ENCODE data around the gene JAKMIP1. TPM values are rescaled to one million over a fixed set of nuclear protein-coding genes. Genes with fewer than 3 reads are reported as not detected.

Gene JAKMIP1
- total RNA-seq, 1 experiment from 2014 or later = not detected

GRCh38 chr4:6183740-6184139 lies 16.6 kb downstream of the JAKMIP1 start:
- Mint-ChIP-seq H3K36me3 (ENCODE audit: insufficient read depth, unreplicated experiment) (peaks cover 6% of the 10 kb centered on the region), H3K4me1 (ENCODE audit: insufficient read depth, unreplicated experiment) (no peaks in the 10 kb centered on the region), H3K9me3 (ENCODE audit: unreplicated experiment) (peaks cover 25% of the 10 kb centered on the region), H3K27me3 (ENCODE audit: insufficient read depth, unreplicated experiment) (no peaks in the 10 kb centered on the region), H3K27ac (ENCODE audit: low read depth, unreplicated experiment) (no peak overlapping the region), H3K4me3 (ENCODE audit: unreplicated experiment) (no peak overlapping the region)
- CTCF ChIA-PET = interaction anchor here (0.5 to 0.6 kb wide), 2 partner anchors 67 to 1608 kb away, joined by 3 to 4 read pairs; no protein-coding TSS in a partner anchor
- POLR2A ChIA-PET = no interaction called here
- no peak for DNase-seq (ENCODE audit: unreplicated experiment)
- no peak for TF ChIP-seq CTCF (IDR thresholded peaks at IDR 0.05; ENCODE audit: unreplicated experiment)
- intact Hi-C loops (cut with micrococcal nuclease) = no loop called here
- BruUV-seq (replicated peaks) = no TSS peak

- ChIA-PET CTCF (interaction anchor here (0.6 kb wide), 1 partner anchor 27 kb away, joined by 4 read pairs; no protein-coding TSS in a partner anchor), POLR2A (no interaction called here)
- intact Hi-C loops (cut with micrococcal nuclease) = no loop called here
- no peak for TF ChIP-seq CTCF (IDR thresholded peaks at IDR 0.05; ENCODE audit: unreplicated experiment)
- no peak for DNase-seq (ENCODE audit: unreplicated experiment)
- H3K36me3 Mint-ChIP-seq (ENCODE audit: insufficient read depth, unreplicated experiment) = peaks cover 6% of the 10 kb centered on the region
- no peaks in the 10 kb centered on the region for H3K27me3 Mint-ChIP-seq (ENCODE audit: insufficient read depth, unreplicated experiment)
- H3K27ac Mint-ChIP-seq (ENCODE audit: low read depth, unreplicated experiment) = no peak overlapping the region
- H3K4me3 Mint-ChIP-seq (ENCODE audit: unreplicated experiment) = no peak overlapping the region
- no TSS peak for BruUV-seq (replicated peaks)
- no peaks in the 10 kb centered on the region for H3K4me1 Mint-ChIP-seq (ENCODE audit: insufficient read depth, unreplicated experiment)
- H3K9me3 Mint-ChIP-seq (ENCODE audit: unreplicated experiment) = peaks cover 36% of the 10 kb centered on the region
Measured at GRCh38 chr4:6182376-6183280, 17.7 kb downstream of the JAKMIP1 start.

- no peaks in the 10 kb centered on the region for H3K4me1 Mint-ChIP-seq (ENCODE audit: insufficient read depth, unreplicated experiment)
- no peak for TF ChIP-seq CTCF (IDR thresholded peaks at IDR 0.05; ENCODE audit: unreplicated experiment)
- CTCF ChIA-PET = no interaction called here
- peaks cover 35% of the 10 kb centered on the region for H3K9me3 Mint-ChIP-seq (ENCODE audit: unreplicated experiment)
- BruUV-seq (replicated peaks) = no TSS peak
- no peak overlapping the region for H3K27ac Mint-ChIP-seq (ENCODE audit: low read depth, unreplicated experiment)
- peaks cover 6% of the 10 kb centered on the region for H3K36me3 Mint-ChIP-seq (ENCODE audit: insufficient read depth, unreplicated experiment)
- H3K27me3 Mint-ChIP-seq (ENCODE audit: insufficient read depth, unreplicated experiment) = no peaks in the 10 kb centered on the region
- DNase-seq (ENCODE audit: unreplicated experiment) = no peak
- intact Hi-C loops (cut with micrococcal nuclease) = no loop called here
- H3K4me3 Mint-ChIP-seq (ENCODE audit: unreplicated experiment) = no peak overlapping the region
- POLR2A ChIA-PET = no interaction called here
Measured at GRCh38 chr4:6180841-6181631, 19.3 kb downstream of the JAKMIP1 start.

- Mint-ChIP-seq H3K27me3 (ENCODE audit: insufficient read depth, unreplicated experiment) (no peaks in the 10 kb centered on the region), H3K9me3 (ENCODE audit: unreplicated experiment) (peaks cover 30% of the 10 kb centered on the region), H3K4me3 (ENCODE audit: unreplicated experiment) (no peak overlapping the region), H3K27ac (ENCODE audit: low read depth, unreplicated experiment) (no peak overlapping the region), H3K4me1 (ENCODE audit: insufficient read depth, unreplicated experiment) (no peaks in the 10 kb centered on the region), H3K36me3 (ENCODE audit: insufficient read depth, unreplicated experiment) (peaks cover 6% of the 10 kb centered on the region)
- BruUV-seq (replicated peaks) = no TSS peak
- ChIA-PET POLR2A (no interaction called here), CTCF (no interaction called here)
- intact Hi-C loops (cut with micrococcal nuclease) = no loop called here
- DNase-seq (ENCODE audit: unreplicated experiment) = no peak
- no peak for TF ChIP-seq CTCF (IDR thresholded peaks at IDR 0.05; ENCODE audit: unreplicated experiment)
Measured at GRCh38 chr4:6179362-6179761, 21.0 kb downstream of the JAKMIP1 start.
